HEK293T (cell line): ENCODE data around the gene KBTBD8.

Experiments
- ELF4 ChIP-seq: fragments of 450-650 bp; IDR thresholded peaks from 2 replicates; pipeline ENCODE4 v1.6.1; 2017; ENCODE audit warnings: antibody characterized with exemption
- L3MBTL2 ChIP-seq: fragments of 450-650 bp; conservative IDR thresholded peaks from 2 replicates; pipeline ENCODE4 v1.6.1; 2016; ENCODE audit warnings: mild to moderate bottlenecking
- SP1 ChIP-seq: fragments of 450-650 bp; IDR thresholded peaks from 2 replicates; pipeline ENCODE4 v1.6.1; 2017
- SUZ12 ChIP-seq: fragments of 450-650 bp; IDR thresholded peaks from 2 replicates; pipeline ENCODE4 v1.6.1; 2016; ENCODE audit warnings: mild to moderate bottlenecking
- TARDBP ChIP-seq: fragments of 450-650 bp; IDR thresholded peaks from 2 replicates; pipeline ENCODE4 v1.6.1; 2016
- ZNF384 ChIP-seq: fragments of 450-650 bp; IDR thresholded peaks from 2 replicates; pipeline ENCODE4 v1.6.1; 2016

GRCh38 chr3:67011414-67012131 is 13.5 kb downstream of the KBTBD8 start:
- TF ChIP-seq SP1 (no peak), SUZ12 (no peak), TARDBP (no peak), ZNF384 (no peak), ELF4 (no peak), L3MBTL2 (no peak)
